GM18508 (cell line): ENCODE measurements around the gene ETV3.
"Not testable (repeated sequence)": the region's sequence is repeated elsewhere in the genome, so short reads cannot be mapped to it uniquely, and the experiment has no call there.

ENCODE experiments used
- ATAC-seq: cut with Tn5 transposase; IDR thresholded peaks from one replicate; pipeline ENCODE4 v1.9.1; 2021; ENCODE audit warnings: moderate number of reproducible peaks; ENCODE audit not compliant: insufficient read depth, unreplicated experiment

ETV3 gene

GRCh38 chr1:157138220-157139051 is at the start of gene ETV3:
TSS of gene ETV3 (minus strand) at chr1:157138395. CDS start at chr1:157136352, 2,043 bp downstream.
- ATAC-seq, result no peak

DNA sequence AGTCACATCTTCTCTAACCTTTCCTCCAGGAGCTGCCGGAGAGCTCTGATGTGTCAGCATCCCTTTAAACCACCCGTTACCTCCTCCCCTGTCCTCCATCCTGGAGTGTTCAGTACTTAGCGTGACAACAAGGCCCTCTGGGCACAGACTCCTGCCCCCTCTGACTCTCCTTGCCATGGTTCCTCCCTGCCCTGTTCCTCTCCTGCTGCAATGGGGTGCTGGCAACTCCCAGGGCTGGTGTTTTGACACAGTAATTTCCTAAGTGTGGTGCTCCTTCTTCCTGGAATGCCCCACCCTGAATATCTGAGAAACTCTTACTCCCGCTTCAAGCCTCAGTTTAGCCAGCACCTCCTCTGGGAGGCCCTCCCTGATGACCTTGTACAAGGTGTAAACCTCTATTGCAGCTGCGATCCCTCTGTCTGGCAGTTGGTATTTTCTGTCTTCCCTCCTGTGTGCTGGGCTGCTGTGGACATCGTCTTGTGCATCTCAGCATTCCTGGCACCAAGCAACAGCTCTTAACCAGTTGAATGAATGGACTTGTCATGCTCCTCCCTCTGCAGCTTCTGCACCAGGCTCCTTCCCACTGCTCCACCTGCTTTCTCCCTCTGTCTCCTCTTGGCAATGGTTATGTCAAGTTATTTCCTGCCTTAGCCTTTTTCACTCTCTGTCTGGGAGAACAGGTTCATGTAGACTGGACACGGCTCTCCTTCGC is 48.2 kb upstream of the ETV3 start:
- no peak for ATAC-seq

GRCh38 chr1:157183870-157184269 is 45.7 kb upstream of the ETV3 start:
- ATAC-seq, result no peak

GRCh38 chr1:157182371-157182770 is 44.2 kb upstream of the ETV3 start:
- not testable (repeated sequence) for ATAC-seq

DNA sequence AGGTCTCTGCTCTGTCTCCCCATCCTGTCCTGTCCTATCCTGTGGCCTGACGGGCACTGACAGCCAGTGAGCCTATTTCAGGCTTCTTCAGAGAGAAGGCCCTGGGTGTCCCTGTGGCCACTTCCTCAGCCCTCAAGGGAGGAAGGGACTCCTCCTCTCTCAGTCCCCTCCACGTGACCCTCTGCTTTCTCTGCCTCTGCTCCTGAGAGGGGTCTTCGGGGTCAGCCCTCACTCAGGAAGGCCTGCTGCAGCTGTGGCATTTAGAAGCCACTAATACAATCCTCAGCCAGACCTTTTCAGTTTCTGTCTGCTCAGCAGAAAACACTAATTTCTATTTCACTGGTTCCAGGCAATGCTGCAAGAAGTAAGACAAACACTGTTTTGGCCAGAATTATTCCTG is 43.6 kb upstream of the ETV3 start:
- ATAC-seq, result no peak

DNA sequence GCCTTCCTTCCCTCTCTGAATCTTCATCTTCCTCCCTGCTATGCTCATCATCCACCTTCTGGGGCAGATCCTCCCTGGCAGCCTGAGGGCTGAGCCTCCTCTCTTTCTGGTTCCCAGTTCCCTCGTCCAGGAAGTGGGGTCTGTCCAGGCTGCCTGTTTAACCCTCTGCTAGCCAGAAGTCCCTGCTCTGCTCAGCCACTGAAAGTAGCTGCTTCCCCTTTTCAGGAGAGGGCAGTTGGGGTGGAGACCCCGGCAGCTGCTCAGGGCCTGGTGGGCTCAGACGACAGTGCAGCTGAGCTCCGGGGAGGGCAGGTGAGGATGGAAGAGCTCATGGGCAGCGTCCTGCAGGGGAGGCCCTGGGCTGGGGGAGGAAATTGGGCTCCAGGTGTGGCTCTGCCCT is 43.1 kb upstream of the ETV3 start:
- no peak for ATAC-seq

DNA sequence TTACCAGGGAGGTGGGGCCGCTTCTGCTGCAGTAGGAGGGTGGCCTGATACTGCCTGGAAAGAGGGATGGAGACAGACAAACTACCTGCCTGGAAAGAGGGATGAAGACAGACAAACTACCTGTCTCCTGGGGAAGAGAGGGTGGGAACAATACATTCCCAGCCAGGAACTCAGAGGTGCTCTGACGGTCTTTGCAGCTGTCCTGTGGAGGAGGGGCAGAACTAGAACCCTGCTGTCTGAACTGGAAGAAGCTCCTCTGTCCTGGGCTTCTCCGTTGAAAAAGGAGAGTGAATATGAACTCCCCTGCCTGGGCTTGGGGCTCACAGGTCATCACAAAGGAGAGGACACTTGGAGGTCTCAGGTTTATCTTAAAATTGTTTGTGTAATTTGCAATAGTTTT is 40.3 kb upstream of the ETV3 start:
- no peak for ATAC-seq

GRCh38 chr1:157177733-157178394 is 39.7 kb upstream of the ETV3 start:
- ATAC-seq, result no peak

GRCh38 chr1:157176591-157177121 is 38.5 kb upstream of the ETV3 start:
- no peak for ATAC-seq

DNA sequence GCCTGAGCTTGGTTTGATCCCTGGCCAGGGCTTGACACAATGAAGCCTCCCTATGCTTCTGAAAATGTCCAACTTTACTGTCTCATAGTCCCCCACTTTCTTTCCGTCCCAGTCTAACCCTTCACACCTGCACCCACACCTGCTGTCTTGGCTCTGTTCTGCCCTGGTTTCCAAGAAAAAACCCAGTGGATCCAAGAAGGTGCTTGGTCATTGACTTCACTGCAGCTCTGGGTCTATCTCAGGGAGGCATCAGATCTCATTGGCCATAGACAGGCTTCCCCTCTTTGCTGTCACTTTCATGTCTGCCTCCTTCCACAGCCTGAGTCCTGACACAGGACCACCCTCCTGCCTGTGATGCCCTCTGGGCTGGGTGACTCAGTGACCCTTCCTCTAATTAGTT is 37.8 kb upstream of the ETV3 start:
- no peak for ATAC-seq

- no peak for ATAC-seq
Measured at GRCh38 chr1:157173900-157174410, 35.8 kb upstream of the ETV3 start.

DNA sequence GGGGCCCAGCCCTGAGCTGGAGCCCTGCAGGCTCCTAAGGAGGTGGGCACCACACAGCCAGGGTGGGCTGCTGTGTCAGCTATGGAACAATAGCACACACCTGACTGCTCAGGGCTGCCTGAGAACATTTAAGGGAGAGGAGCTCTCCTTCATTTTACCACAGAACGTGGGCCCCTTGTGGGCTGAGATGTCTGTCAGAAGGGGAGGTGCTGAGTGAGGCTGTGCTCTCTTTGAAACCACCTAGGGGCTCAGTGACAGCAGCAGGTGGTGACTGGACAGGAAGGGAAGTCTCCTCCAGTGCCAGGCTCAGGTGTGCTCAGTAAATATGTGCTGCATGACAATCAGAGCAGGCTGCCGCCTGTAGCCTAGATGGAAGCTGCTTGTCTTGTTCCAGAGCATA is 35.0 kb upstream of the ETV3 start:
- ATAC-seq, result not testable (repeated sequence)

- ATAC-seq, result not testable (repeated sequence)
Measured at GRCh38 chr1:157172591-157172990, 34.4 kb upstream of the ETV3 start.

DNA sequence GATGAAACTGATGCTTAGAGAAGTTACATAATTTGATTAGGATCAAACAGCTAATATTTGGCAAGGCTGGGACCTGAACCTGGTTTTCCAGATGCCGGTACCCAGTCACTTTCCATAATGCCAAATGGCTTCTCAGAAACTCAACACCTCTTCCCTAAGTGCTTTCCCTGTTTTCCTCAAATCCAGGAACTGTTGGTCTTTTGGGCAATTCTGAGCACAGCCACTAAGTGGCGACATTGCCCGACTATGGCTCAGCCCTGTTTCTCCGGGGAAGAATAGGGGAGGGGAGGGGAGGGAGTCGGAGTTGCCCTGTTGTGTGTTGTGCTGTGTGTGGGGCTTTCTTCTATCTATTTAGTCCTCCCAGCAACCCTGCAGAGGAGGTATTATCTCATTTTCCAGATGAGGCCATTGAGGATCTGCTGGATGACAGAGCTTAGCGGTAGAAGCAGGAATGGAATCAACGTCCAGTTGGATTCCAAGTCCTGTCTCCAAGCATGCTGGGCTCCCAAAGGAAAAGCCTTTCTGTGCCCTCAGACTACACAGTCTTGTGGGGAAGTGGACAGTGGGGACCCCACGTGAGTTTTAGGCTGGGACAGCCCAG is 33.8 kb upstream of the ETV3 start:
- ATAC-seq, result not testable (repeated sequence)

- no peak for ATAC-seq
Measured at GRCh38 chr1:157170677-157171515, 32.7 kb upstream of the ETV3 start.

DNA sequence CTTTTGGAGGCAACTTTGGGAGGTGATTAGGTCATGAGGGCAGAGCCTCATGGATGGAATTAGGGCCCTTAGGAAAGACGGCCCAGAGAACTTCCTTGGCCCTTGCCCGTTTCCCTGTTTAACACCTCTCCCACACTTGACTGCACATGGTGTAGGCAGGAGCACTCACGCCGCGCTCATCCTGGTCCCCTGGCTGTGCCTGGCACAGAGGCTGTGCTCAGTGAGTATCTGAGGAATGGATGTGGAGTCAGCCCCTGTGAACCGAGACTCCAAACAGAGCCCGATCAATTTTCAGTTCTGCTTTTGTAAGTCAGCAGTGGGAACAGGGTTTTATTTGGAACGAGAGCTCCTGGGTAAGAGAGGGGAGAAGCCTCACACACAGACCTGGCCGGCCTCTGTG is 29.8 kb upstream of the ETV3 start:
- ATAC-seq, result no peak

DNA sequence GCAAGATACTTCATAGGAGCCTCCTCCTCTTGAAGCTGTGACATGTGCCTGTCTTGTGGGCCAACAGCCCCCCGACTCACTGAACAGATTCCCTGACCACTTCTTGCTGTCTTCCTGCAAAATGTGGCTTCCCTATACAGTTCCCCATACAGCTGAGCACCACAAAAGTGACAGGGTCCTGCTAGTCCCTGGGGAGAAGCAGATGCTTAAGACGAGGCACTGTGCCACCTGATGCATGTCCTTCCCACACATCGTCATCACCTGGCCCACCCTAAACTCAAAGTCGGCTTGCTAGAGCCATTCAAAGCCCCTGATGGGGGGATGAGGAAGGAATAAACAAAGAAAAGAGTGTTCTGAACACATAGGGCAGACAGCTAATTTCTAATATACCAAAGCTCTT is 29.2 kb upstream of the ETV3 start:
- no peak for ATAC-seq

GRCh38 chr1:157166590-157166989 is 28.4 kb upstream of the ETV3 start:
- no peak for ATAC-seq
